ENCODE data around the gene TSPAN11. TPM values are rescaled to one million over a fixed set of nuclear protein-coding genes. Genes with fewer than 3 reads are reported as not detected.
A peak's percentile ranks its signal among the peaks of the same experiment; 100 is the strongest.

The TSPAN11 gene
- polyA plus RNA-seq, 1 donor: 8.4 TPM

DNA sequence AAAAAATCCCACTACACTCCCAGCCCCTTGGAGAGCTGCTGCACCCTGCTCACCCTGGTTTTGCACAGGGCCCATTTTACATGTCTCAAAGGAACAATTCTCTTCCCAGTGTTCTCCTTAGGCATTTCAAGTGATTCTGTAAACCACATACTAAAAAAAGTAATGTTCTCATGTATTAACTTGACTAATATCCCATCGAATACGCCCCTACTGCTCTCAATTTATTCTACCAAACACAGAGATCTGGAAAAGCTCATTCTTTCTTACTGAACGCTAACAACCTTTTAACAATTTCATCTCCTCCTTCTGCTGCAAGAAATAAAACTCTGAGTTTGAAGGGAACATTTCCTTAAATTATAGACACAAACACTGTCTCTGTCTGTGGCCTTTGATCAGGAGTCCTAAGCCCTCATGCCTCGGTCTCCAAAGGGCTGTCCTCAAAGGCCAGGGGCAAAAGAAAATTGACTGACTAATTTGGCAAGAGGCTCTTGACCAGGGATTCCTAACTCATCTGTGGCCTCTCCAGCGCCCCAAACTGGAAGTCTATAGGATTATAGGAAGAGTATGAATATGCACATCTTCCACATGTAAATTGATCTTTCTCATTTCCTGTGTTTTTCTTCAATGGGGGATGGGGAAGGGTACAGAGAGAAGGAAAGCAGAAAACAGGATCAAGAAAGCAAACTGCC is 17.1 kb upstream of the TSPAN11 start:
- Histone ChIP-seq H3K9me3 (ENCODE audit: control insufficient read depth, low read depth, low read length) (no peaks in the 10 kb centered on the region), H3K4me3 (ENCODE audit: low read length) (no peak overlapping the region), H3K4me1 (ENCODE audit: control insufficient read depth, insufficient read depth, low read length) (no peaks in the 10 kb centered on the region), H3K27ac (ENCODE audit: low read length) (peak overlapping the region; percentile 1), H3K27me3 (ENCODE audit: control insufficient read depth, insufficient read depth, low read length) (no peaks in the 10 kb centered on the region), H3K36me3 (ENCODE audit: control insufficient read depth, insufficient read depth, low read length) (no peaks in the 10 kb centered on the region)
- WGBS (ENCODE audit: insufficient coverage, low lambda C conversion rate): 78% methylated on average over 3 of the region's 5 CpGs
- DNase-seq: no peak

DNA sequence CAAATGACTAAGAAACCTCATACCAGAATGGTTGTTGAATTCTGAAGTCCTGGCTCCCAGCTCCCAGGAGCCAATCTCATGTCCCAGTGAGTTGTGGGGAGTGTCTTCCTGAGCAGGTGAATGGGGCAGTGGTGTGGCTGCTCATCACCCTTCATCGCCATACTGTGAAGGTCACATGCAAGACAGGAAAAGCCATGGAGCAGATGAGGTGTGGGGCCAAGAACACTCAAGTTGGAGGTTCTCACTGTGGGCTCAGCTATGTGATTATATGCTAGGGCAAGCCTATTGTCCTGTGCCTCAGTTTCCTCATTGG is 16.6 kb upstream of the TSPAN11 start:
- H3K36me3 ChIP-seq (ENCODE audit: control insufficient read depth, insufficient read depth, low read length): no peaks in the 10 kb centered on the region
- H3K9me3 ChIP-seq (ENCODE audit: control insufficient read depth, low read depth, low read length): no peaks in the 10 kb centered on the region
- no peaks in the 10 kb centered on the region for H3K4me1 ChIP-seq (ENCODE audit: control insufficient read depth, insufficient read depth, low read length)
- no peak for DNase-seq
- H3K27me3 ChIP-seq (ENCODE audit: control insufficient read depth, insufficient read depth, low read length): no peaks in the 10 kb centered on the region
- no peak overlapping the region for H3K4me3 ChIP-seq (ENCODE audit: low read length)
- WGBS (ENCODE audit: insufficient coverage, low lambda C conversion rate): no CpG with 5 or more reads among the region's 1 CpG
- no peak overlapping the region for H3K27ac ChIP-seq (ENCODE audit: low read length)

DNA sequence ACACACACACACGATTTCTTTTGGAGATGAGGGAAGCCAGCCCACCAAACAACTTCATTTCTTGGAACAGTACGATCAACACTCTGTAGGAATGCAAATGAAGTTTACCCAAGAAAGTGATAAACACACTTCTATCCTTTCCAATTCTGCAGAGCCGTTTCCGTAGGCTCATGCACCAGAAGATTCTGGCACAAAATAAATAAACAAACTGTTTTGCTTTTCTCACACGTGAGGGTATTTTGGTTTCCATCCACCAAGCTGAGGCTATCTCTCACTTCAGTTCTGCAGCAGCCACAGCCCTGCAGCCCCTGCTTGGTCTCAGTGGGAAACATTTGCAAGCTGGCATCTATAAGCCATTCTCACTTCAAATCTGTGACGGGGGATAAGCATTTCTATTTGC is 15.3 kb upstream of the TSPAN11 start:
- H3K27ac ChIP-seq (ENCODE audit: low read length): no peak overlapping the region
- H3K27me3 ChIP-seq (ENCODE audit: control insufficient read depth, insufficient read depth, low read length): no peaks in the 10 kb centered on the region
- no CpG with 5 or more reads among the region's 6 CpGs for WGBS (ENCODE audit: insufficient coverage, low lambda C conversion rate)
- H3K36me3 ChIP-seq (ENCODE audit: control insufficient read depth, insufficient read depth, low read length): no peaks in the 10 kb centered on the region
- DNase-seq: no peak
- H3K4me1 ChIP-seq (ENCODE audit: control insufficient read depth, insufficient read depth, low read length): no peaks in the 10 kb centered on the region
- no peak overlapping the region for H3K4me3 ChIP-seq (ENCODE audit: low read length)
- H3K9me3 ChIP-seq (ENCODE audit: control insufficient read depth, low read depth, low read length): no peaks in the 10 kb centered on the region

DNA sequence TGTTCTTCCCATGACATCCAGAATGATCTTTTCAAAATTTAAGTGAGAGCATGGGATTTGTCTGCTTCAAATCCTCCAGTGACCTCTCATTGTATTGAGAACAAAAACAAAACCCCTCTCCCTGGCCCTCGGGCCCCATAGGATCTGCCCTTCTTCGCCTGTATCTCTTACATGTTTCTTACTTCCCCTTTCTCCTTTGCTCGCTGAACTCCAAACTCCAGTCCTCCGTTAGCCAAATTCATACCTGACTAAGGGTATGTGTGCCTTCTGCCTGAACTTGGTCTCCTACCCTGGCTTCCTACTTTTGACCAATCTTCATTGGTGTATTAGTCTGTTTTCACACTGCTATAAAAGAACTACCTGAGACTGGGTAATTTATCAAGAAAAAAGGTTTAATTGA is 13.2 kb upstream of the TSPAN11 start:
- 84% methylated on average over 3 of the region's 4 CpGs for WGBS (ENCODE audit: insufficient coverage, low lambda C conversion rate)
- H3K4me1 ChIP-seq (ENCODE audit: control insufficient read depth, insufficient read depth, low read length): no peaks in the 10 kb centered on the region
- H3K4me3 ChIP-seq (ENCODE audit: low read length): no peak overlapping the region
- no peak for DNase-seq
- H3K36me3 ChIP-seq (ENCODE audit: control insufficient read depth, insufficient read depth, low read length): no peaks in the 10 kb centered on the region
- no peak overlapping the region for H3K27ac ChIP-seq (ENCODE audit: low read length)
- no peaks in the 10 kb centered on the region for H3K9me3 ChIP-seq (ENCODE audit: control insufficient read depth, low read depth, low read length)
- H3K27me3 ChIP-seq (ENCODE audit: control insufficient read depth, insufficient read depth, low read length): no peaks in the 10 kb centered on the region

DNA sequence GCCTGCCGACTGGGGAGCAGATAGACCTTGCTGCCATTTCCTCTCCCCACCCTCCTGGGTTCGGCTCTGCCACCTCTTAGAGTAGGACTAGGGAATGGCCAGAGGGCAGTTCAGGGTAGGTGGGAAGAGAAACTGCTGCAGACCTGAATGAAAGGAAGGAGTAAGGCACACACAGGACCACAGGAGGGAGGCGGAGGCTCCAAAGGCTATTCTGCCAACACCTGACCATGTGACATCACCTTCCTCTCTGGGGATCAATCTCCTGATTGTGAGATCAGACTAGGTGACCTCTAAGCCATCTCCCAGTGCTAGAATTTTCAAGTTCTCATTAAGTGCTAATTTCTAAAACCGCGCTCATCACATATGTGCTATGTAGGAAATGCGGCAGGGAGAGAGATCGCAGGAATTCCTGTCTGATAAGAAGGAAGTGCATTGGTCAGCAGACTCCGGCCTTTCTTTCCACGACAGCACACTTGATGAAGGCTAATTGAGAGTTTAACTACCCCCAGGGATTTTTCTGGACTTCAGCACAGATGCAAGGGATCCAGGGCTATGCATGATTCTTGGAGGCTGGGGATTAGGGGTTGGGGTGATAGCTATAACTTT is 11.5 kb upstream of the TSPAN11 start:
- Histone ChIP-seq H3K4me1 (ENCODE audit: control insufficient read depth, insufficient read depth, low read length) (no peaks in the 10 kb centered on the region), H3K36me3 (ENCODE audit: control insufficient read depth, insufficient read depth, low read length) (no peaks in the 10 kb centered on the region), H3K9me3 (ENCODE audit: control insufficient read depth, low read depth, low read length) (no peaks in the 10 kb centered on the region), H3K27ac (ENCODE audit: low read length) (no peak overlapping the region), H3K27me3 (ENCODE audit: control insufficient read depth, insufficient read depth, low read length) (no peaks in the 10 kb centered on the region), H3K4me3 (ENCODE audit: low read length) (no peak overlapping the region)
- no peak for DNase-seq
- WGBS (ENCODE audit: insufficient coverage, low lambda C conversion rate): no CpG with 5 or more reads among the region's 9 CpGs

DNA sequence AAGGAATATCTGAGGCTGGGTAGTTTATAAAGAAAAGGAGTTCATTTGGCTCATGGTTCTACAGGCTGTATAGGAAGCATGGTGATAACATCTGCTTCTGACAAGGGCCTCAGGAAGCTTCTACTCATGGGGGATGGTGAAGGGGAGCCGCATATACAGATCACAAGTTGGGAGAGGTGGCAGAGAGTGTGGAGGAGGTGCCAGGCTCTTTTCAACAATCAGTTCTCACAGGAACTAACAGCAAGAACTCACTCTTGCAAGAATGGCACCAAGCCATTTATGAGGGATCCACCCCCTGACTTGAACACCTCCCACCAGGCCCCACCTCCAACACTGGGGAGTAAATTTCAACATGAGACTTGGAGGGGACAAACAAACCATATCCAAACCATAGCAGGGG is 3.5 kb upstream of the TSPAN11 start:
- Histone ChIP-seq H3K36me3 (ENCODE audit: control insufficient read depth, insufficient read depth, low read length) (no peaks in the 10 kb centered on the region), H3K9me3 (ENCODE audit: control insufficient read depth, low read depth, low read length) (no peaks in the 10 kb centered on the region), H3K27me3 (ENCODE audit: control insufficient read depth, insufficient read depth, low read length) (peaks cover 32% of the 10 kb centered on the region), H3K4me3 (ENCODE audit: low read length) (no peak overlapping the region), H3K4me1 (ENCODE audit: control insufficient read depth, insufficient read depth, low read length) (no peaks in the 10 kb centered on the region), H3K27ac (ENCODE audit: low read length) (no peak overlapping the region)
- no CpG with 5 or more reads among the region's 1 CpG for WGBS (ENCODE audit: insufficient coverage, low lambda C conversion rate)
- no peak for DNase-seq

DNA sequence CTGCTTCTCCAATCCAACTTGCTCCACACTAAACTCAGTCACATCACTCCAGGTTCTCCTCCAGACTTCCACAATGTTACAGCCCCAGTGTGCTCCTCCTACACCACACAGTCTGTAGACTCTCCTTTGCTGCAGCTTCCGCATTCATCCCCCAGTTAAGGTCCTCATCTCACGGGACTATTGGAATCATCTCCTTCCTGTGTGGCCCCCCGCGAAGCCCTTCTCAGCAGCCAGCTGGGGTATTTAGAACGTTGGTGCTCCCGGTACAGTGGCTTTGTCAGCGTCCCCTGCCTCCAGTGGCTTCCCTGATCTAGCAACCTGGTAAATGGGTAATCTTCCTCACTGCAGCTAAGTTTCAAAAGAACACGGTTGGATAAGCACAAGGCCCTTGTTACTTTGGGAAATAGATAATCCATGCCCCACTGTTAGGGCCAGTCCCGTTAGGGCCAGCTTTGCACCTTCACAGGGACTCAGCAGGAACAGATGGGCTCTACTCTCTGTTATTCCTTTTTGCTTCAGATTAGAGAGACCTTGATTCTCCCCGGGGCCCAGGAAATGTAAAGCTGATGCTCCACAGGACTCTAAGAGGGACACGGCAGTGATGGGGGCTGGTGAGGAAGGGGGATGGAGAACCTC is 823 bp upstream of the TSPAN11 start:
- H3K27ac ChIP-seq (ENCODE audit: low read length): no peak overlapping the region

DNA sequence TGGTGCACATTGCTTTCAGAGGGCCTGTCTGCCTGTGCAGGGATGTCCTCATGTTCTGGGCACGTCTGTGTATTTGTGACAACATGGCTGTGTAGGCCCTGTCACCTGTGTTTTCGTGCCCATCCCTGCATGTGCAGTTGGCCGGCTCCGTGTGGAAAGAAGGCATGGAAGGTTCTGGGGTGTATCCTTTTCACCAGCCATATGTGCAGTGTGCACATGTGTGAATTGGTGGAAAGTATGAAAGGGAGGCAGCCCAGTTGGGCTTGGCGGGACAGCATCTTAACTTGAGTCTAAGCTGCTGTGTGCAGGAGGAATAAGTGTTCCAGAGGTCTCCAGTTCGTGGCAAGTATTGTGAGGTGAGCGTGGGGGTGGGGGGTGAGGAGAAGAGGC is 669 bp downstream of the TSPAN11 start:
- Histone ChIP-seq H3K4me1 (ENCODE audit: control insufficient read depth, insufficient read depth, low read length) (no peaks in the 10 kb centered on the region), H3K27me3 (ENCODE audit: control insufficient read depth, insufficient read depth, low read length) (peaks cover 46% of the 10 kb centered on the region), H3K27ac (ENCODE audit: low read length) (no peak overlapping the region), H3K36me3 (ENCODE audit: control insufficient read depth, insufficient read depth, low read length) (no peaks in the 10 kb centered on the region), H3K4me3 (ENCODE audit: low read length) (no peak overlapping the region), H3K9me3 (ENCODE audit: control insufficient read depth, low read depth, low read length) (no peaks in the 10 kb centered on the region)
- no peak for DNase-seq
- WGBS (ENCODE audit: insufficient coverage, low lambda C conversion rate): no CpG with 5 or more reads among the region's 7 CpGs

More for the DNA sequence above, 823 bp upstream of the TSPAN11 start:
- Histone ChIP-seq H3K4me3 (ENCODE audit: low read length) (peak overlapping the region; percentile 15), H3K4me1 (ENCODE audit: control insufficient read depth, insufficient read depth, low read length) (no peaks in the 10 kb centered on the region), H3K9me3 (ENCODE audit: control insufficient read depth, low read depth, low read length) (no peaks in the 10 kb centered on the region), H3K27me3 (ENCODE audit: control insufficient read depth, insufficient read depth, low read length) (peaks cover 46% of the 10 kb centered on the region), H3K36me3 (ENCODE audit: control insufficient read depth, insufficient read depth, low read length) (no peaks in the 10 kb centered on the region)
- no peak for DNase-seq
- no CpG with 5 or more reads among the region's 11 CpGs for WGBS (ENCODE audit: insufficient coverage, low lambda C conversion rate)

DNA sequence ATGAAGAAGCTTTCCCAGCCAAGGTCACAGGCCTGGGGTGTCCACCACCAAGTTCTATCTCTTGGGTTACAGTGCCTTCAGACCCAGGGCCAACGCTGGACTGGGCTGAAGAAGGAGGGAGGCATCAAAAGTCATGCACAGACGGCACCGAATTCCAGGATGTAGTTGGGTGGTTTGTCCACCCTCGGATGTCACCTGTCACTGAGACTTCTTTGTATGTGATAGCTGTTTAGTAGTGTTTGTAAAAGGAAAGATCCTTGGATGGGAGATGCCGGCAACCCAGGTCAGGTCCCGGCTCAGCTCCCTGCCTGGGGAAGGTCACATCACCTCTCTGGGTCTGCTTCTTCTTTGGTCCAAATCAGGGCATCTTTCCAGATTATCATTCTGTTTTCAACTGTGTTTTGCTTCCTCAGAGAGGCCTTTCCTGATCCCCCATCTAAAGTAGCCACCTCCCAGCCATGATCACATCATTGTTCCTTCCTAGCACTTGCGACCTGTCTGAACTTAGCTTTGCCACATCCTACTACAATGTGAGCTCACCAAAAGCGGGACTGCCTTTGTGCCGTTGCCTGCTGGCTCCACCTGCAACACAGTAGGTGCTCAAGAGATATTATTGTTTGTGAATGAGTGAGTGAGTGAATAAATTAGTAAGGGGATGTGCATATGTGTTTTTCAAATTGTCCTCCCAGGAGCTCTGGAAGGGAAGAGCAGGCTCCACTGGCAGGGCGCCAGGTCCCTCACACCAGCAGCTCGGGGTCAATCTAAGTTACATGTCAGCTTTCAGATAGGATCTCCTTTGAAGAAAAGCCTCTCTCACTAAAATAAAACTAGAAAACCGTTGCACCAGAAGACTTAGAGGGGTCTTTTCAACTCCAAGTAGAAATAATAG is 2.1 kb downstream of the TSPAN11 start:
- no peak overlapping the region for H3K4me3 ChIP-seq (ENCODE audit: low read length)
- no peaks in the 10 kb centered on the region for H3K4me1 ChIP-seq (ENCODE audit: control insufficient read depth, insufficient read depth, low read length)
- peaks cover 46% of the 10 kb centered on the region for H3K27me3 ChIP-seq (ENCODE audit: control insufficient read depth, insufficient read depth, low read length)
- DNase-seq: no peak
- no peak overlapping the region for H3K27ac ChIP-seq (ENCODE audit: low read length)
- no peaks in the 10 kb centered on the region for H3K9me3 ChIP-seq (ENCODE audit: control insufficient read depth, low read depth, low read length)
- no peaks in the 10 kb centered on the region for H3K36me3 ChIP-seq (ENCODE audit: control insufficient read depth, insufficient read depth, low read length)
- WGBS (ENCODE audit: insufficient coverage, low lambda C conversion rate): no CpG with 5 or more reads among the region's 12 CpGs

DNA sequence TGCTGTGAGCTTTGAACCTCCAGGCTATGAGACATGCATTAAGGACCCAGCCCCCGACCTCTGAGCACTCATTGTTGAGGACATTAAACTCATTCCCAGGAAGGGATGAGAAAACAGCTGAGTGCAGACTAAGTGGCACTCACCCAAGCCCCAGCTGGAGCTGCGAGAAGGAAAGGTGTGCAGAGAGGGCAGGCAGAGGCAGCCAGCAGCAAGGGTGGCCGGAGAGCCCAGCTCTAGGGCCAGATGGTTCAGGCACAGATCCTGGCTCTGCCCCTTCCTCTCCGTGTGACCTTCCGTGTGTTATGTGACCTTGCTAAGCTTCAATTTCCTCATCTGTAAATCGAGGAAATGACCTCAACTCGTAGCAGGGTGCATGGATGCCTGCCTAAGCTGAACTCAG is 3.7 kb downstream of the TSPAN11 start:
- H3K27me3 ChIP-seq (ENCODE audit: control insufficient read depth, insufficient read depth, low read length): peaks cover 38% of the 10 kb centered on the region
- no peak overlapping the region for H3K27ac ChIP-seq (ENCODE audit: low read length)
- no peaks in the 10 kb centered on the region for H3K36me3 ChIP-seq (ENCODE audit: control insufficient read depth, insufficient read depth, low read length)
- no peak for DNase-seq
- no peaks in the 10 kb centered on the region for H3K9me3 ChIP-seq (ENCODE audit: control insufficient read depth, low read depth, low read length)
- no peaks in the 10 kb centered on the region for H3K4me1 ChIP-seq (ENCODE audit: control insufficient read depth, insufficient read depth, low read length)
- WGBS (ENCODE audit: insufficient coverage, low lambda C conversion rate): 100% methylated on average over 1 of the region's 7 CpGs
- H3K4me3 ChIP-seq (ENCODE audit: low read length): no peak overlapping the region
